GM23338 (cell line): ENCODE results near the gene NOLC1. TPM values are rescaled to one million over a fixed set of nuclear protein-coding genes. Genes with fewer than 3 reads are reported as not detected.

Source experiments
- EZH2 ChIP-seq: fragments of 200-600 bp; sonication (generic); IDR thresholded peaks from one replicate; pipeline ENCODE4 v1.8.0; 2017; ENCODE audit warnings: antibody characterized with exemption, mild to moderate bottlenecking, low read depth; ENCODE audit not compliant: unreplicated experiment
- EZH2phosphoT487 ChIP-seq: fragments of 200-600 bp; sonication (generic); IDR thresholded peaks from one replicate; pipeline ENCODE4 v1.8.1; 2018; ENCODE audit warnings: antibody characterized with exemption; ENCODE audit not compliant: unreplicated experiment
- NANOG ChIP-seq: IDR thresholded peaks from 2 replicates; pipeline ENCODE4 v1.6.1; 2016; ENCODE audit warnings: antibody characterized with exemption, borderline replicate concordance
- polyA plus RNA-seq: library from polyadenylated mRNA; unstranded; fragments of >200 nt; fragmentation: Nextera tagmentation; extraction: Ambion mirVana; gene quantifications from 2 replicates; pipeline ENCODE4 v1.2.1, GENCODE V29; 2016
- total RNA-seq: library from RNA; depleted of rRNA; stranded (reverse); fragments of >200 nt; shearing (Covaris generic); gene quantifications from 2 replicates; pipeline ENCODE4 v1.2.3, GENCODE V29; 2014
- TF ChIP-seq, protein P1 (sequence below): fragments of 250-450 bp; sonication (Bioruptor Pico); IDR thresholded peaks from 2 replicates; pipeline ENCODE4 v1.5.0; 2020; ENCODE audit warnings: mild to moderate bottlenecking, moderate library complexity
- TF ChIP-seq, protein P2 (sequence below): IDR thresholded peaks from 2 replicates; pipeline ENCODE4 v1.6.1; 2016; ENCODE audit warnings: antibody characterized with exemption
- TF ChIP-seq, protein P3 (sequence below), 2 experiments: fragments of 200-600 bp in 1 of 2; sonication (generic) in 1 of 2; conservative IDR thresholded peaks; 2 replicates each; pipeline versions ENCODE4 v1.5.1 to v1.6.1; 2016 to 2017; ENCODE audit warnings: antibody characterized with exemption in 2 of 2, low read depth in 2 of 2, mild to moderate bottlenecking in 2 of 2, moderate library complexity in 1 of 2

NOLC1 gene
- total and polyA plus RNA-seq, 2 experiments from 2014 or later = 126 to 178 TPM

DNA sequence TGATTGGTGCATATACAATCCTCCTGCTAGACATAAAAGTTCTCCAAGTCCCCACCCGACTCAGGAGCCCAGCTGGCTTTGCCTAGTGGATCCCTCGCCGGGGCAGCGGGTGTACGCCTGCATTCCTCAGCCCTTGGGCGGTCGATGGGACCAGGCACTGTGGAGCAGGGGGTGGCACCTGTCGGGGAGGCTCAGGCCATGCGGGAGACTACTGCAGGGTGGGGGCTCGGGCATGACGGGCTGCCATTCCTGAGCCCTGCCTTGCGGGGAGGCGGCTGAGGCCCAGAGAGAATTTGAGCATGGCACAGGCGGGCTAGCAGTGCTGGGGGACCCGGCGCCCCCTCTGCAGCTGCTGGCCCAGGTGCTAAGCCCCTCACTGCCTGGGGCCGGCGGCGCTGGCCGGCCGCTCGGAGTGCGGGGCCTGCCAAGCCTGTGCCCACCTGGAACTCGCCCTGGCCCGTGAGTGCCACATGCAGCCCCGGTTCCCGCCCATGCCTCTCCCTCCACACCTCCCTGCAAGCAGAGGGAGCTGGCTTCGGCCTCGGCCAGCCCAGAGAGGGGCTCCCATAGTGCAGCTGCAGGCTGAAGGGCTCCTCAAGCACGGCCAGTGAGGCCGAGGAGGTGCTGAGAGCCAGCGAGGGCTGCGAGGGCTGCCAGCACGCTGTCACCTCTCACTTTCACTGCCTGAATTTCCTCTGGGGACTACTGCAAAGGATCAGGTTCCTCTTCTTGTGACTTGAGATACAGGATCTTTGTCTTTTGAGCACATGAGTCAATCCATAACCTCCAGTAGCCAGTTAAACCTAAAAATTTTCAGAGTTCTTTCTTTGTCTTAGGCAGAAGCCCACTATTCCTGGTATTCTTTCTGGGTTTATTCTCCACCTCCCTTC lies 48.8 kb downstream of the NOLC1 start (continued):
- TF ChIP-seq, protein P1, sequence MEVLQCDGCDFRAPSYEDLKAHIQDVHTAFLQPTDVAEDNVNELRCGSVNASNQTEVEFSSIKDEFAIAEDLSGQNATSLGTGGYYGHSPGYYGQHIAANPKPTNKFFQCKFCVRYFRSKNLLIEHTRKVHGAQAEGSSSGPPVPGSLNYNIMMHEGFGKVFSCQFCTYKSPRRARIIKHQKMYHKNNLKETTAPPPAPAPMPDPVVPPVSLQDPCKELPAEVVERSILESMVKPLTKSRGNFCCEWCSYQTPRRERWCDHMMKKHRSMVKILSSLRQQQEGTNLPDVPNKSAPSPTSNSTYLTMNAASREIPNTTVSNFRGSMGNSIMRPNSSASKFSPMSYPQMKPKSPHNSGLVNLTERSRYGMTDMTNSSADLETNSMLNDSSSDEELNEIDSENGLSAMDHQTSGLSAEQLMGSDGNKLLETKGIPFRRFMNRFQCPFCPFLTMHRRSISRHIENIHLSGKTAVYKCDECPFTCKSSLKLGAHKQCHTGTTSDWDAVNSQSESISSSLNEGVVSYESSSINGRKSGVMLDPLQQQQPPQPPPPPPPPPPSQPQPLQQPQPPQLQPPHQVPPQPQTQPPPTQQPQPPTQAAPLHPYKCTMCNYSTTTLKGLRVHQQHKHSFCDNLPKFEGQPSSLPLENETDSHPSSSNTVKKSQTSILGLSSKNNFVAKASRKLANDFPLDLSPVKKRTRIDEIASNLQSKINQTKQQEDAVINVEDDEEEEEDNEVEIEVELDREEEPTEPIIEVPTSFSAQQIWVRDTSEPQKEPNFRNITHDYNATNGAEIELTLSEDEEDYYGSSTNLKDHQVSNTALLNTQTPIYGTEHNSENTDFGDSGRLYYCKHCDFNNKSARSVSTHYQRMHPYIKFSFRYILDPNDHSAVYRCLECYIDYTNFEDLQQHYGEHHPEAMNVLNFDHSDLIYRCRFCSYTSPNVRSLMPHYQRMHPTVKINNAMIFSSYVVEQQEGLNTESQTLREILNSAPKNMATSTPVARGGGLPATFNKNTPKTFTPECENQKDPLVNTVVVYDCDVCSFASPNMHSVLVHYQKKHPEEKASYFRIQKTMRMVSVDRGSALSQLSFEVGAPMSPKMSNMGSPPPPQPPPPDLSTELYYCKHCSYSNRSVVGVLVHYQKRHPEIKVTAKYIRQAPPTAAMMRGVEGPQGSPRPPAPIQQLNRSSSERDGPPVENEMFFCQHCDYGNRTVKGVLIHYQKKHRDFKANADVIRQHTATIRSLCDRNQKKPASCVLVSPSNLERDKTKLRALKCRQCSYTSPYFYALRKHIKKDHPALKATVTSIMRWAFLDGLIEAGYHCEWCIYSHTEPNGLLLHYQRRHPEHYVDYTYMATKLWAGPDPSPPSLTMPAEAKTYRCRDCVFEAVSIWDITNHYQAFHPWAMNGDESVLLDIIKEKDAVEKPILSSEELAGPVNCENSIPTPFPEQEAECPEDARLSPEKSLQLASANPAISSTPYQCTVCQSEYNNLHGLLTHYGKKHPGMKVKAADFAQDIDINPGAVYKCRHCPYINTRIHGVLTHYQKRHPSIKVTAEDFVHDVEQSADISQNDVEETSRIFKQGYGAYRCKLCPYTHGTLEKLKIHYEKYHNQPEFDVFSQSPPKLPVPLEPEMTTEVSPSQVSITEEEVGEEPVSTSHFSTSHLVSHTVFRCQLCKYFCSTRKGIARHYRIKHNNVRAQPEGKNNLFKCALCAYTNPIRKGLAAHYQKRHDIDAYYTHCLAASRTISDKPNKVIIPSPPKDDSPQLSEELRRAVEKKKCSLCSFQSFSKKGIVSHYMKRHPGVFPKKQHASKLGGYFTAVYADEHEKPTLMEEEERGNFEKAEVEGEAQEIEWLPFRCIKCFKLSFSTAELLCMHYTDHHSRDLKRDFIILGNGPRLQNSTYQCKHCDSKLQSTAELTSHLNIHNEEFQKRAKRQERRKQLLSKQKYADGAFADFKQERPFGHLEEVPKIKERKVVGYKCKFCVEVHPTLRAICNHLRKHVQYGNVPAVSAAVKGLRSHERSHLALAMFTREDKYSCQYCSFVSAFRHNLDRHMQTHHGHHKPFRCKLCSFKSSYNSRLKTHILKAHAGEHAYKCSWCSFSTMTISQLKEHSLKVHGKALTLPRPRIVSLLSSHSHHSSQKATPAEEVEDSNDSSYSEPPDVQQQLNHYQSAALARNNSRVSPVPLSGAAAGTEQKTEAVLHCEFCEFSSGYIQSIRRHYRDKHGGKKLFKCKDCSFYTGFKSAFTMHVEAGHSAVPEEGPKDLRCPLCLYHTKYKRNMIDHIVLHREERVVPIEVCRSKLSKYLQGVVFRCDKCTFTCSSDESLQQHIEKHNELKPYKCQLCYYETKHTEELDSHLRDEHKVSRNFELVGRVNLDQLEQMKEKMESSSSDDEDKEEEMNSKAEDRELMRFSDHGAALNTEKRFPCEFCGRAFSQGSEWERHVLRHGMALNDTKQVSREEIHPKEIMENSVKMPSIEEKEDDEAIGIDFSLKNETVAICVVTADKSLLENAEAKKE = no peak
- TF ChIP-seq EZH2 (no peak), EZH2phosphoT487 (no peak), NANOG (no peak)
- TF ChIP-seq, protein P2, sequence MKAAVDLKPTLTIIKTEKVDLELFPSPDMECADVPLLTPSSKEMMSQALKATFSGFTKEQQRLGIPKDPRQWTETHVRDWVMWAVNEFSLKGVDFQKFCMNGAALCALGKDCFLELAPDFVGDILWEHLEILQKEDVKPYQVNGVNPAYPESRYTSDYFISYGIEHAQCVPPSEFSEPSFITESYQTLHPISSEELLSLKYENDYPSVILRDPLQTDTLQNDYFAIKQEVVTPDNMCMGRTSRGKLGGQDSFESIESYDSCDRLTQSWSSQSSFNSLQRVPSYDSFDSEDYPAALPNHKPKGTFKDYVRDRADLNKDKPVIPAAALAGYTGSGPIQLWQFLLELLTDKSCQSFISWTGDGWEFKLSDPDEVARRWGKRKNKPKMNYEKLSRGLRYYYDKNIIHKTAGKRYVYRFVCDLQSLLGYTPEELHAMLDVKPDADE = no peak
- TF ChIP-seq, protein P3, sequence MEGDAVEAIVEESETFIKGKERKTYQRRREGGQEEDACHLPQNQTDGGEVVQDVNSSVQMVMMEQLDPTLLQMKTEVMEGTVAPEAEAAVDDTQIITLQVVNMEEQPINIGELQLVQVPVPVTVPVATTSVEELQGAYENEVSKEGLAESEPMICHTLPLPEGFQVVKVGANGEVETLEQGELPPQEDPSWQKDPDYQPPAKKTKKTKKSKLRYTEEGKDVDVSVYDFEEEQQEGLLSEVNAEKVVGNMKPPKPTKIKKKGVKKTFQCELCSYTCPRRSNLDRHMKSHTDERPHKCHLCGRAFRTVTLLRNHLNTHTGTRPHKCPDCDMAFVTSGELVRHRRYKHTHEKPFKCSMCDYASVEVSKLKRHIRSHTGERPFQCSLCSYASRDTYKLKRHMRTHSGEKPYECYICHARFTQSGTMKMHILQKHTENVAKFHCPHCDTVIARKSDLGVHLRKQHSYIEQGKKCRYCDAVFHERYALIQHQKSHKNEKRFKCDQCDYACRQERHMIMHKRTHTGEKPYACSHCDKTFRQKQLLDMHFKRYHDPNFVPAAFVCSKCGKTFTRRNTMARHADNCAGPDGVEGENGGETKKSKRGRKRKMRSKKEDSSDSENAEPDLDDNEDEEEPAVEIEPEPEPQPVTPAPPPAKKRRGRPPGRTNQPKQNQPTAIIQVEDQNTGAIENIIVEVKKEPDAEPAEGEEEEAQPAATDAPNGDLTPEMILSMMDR (conservative IDR thresholded peaks at IDR 0.05; ENCODE audit: low read depth in 2 of 2) = no peak
